Activated naive CD4-positive, alpha-beta T cell (primary cell): ENCODE results near the gene PAPPA.

ENCODE experiments used
- DNase-seq, 4 experiments: peaks; one replicate each; lab custom pipeline; 2025; lab: John Stamatoyannopoulos, UW

Gene PAPPA

DNA sequence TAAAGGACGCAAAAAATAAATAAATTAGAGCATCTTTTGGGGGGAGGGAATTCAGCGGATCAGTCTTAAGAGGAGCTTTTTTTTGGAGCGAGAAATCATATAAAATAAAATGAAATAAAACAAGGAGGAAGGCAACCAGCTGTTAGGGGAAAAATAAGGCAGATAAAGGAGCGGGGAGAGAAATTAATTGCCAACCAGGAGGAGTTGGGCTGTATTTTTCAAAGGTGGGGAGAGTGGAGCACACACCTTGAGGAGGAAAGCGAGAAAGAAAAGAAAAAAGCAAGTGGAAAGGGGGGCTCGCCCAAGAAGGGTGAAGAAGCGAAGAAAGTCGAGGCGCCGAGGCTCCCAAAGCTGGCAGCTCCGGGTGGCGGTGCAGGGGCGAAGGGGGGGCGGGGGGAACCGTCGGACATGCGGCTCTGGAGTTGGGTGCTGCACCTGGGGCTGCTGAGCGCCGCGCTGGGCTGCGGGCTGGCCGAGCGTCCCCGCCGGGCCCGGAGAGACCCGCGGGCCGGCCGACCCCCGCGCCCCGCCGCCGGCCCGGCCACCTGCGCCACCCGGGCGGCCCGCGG lies at the start of gene PAPPA:
PAPPA (plus strand) TSS at position 27 of the 569 bp plus-strand sequence; CDS start at position 409, 382 bp downstream.
- DNase-seq = no peak

GRCh38 chr9:116103976-116104820 lies 49.4 kb upstream of the PAPPA start:
- no peak for DNase-seq

DNA sequence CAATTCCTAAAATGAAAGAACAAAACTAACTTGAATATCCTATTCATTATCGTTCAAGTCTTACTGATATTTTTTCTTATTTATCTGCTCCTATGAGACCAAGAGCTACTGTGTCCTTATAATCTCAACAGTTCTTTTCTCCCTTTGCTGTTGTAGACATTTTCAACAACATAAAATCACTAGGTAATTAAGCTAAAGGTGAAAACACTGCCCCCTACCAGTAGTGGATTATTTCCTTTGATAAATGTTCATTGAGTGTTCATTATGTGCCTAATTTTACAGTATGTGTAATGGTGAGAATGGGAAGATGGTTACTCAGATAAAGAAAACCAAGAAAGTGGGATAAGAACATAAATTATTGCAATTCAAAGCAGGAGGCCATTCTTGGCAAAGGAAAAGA lies 41.4 kb upstream of the PAPPA start:
- no peak for DNase-seq

GRCh38 chr9:116115761-116116353 lies 37.7 kb upstream of the PAPPA start:
- DNase-seq = no peak

GRCh38 chr9:116116393-116116792 lies 37.2 kb upstream of the PAPPA start:
- DNase-seq = no peak

DNA sequence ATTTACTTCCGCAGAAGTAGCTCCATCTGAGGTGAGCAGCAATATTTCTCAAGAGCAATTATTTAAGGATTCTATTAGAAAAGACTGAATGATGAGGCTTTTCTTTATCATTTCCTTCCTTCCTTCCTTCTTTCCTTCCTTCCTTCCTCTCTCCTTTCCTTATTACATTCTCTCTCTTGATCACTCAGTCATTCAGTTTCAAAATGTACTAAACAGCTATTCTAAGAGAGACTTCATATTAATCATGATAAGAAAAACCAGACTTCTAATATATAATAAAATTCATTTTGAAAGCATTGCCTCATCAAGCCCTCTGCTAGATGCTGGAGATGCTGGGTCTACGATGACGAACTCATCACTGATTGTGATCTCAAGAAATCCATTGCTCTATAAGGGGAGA lies 30.4 kb upstream of the PAPPA start:
- no peak for DNase-seq

DNA sequence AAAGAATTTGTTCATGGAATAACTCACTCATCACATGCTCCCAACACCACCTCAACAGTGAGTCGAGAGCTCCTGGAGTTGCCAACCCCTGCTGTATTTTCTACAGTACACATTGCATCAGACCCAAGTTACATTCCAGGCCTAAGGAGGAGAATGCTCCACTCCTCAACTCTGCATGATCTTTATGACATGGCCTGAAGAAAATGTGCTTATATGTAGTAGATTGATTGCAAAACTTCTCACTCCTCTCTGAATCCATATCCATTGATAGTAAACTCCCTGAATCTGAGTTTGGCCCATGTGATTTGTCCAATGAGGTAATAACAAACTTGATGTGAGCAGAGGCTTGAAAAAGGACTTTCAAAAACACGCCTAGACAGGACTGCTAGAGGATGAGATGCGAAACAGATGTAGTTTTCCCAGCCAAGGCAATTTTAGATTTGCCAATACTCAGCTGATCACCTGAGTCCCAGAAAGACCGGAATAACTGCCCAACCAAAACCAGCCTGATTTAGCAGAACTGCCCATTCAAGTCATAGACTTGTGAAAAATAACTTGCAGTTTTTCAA lies 29.0 kb upstream of the PAPPA start:
- no peak for DNase-seq

- DNase-seq = no peak
Measured at GRCh38 chr9:116133163-116133562, 20.4 kb upstream of the PAPPA start.

GRCh38 chr9:116134975-116135374 lies 18.6 kb upstream of the PAPPA start:
- DNase-seq = no peak

- DNase-seq = no peak
Measured at GRCh38 chr9:116137010-116137409, 16.6 kb upstream of the PAPPA start.

GRCh38 chr9:116137581-116137980 lies 16.0 kb upstream of the PAPPA start:
- no peak for DNase-seq

DNA sequence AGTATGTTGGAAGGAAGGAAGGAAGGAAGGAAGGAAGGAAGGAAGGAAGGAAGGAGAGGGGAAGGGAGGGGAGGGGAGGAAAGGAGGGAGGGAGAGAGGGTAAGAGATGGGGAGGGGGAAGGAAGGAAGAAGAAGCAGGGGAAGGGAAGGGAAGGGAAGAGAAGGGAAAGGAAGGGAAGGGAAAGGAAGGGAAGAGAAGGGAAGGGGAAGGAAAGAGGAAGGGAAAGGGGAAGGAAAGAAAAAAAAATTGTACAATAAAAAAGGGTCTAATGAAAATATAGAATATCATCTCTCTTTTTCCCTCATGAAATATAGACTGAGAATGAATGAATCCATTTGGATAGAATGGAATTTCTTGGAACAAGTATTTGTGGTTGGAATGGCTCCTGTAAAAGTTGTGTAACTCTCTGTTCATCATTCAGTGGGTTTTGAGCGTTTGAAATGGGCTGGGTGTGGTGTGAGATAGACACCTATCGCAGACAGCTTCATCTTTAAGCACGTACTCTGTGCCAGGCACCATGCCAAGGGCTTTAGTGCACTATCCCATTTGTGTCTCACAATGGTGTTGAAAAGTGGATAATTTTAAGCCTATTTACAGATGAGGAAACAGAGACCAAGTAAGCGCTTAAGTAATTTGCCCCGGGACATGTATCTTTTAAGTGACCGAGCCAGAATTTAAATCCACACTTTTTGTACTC lies 11.6 kb upstream of the PAPPA start:
- DNase-seq = no peak

DNA sequence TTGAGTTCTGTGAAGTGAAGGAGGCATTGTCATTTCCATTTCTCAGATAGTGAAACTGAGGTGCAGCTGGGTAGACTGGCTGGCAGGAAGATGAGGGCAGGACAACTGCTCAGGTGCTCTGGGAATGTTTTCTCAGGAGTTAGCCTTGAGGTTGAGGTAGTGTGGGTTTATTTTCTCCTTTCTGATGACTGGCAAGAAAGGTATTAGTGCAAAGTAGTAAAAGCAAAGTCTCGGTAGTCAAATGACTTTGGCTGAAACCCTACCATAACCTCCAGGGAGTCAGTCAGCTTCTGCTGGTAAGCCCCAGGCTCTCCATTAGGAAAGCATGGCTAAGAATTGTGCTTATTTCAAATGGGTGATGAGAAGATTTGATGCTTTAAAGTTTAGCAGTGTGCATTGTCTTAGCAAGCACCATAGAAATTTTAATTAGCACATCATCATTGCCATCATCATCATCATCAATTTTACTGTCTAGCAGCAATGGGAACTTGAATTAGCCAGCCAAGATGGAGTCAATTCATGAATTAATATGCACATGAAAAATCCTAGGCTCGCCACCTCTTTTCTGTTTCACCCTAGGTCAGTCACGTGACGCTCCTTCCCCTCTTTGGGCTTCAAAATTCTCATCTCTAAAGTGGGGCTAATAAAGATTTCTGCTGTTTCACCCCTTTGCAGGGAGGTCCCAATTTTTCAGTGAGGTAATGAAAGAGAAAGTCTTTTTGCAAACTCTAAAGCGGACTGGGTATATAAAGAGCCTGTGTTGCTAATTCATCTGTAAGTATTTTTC lies 10.7 kb upstream of the PAPPA start:
- DNase-seq = no peak

GRCh38 chr9:116144038-116144437 lies 9.6 kb upstream of the PAPPA start:
- DNase-seq = no peak

DNA sequence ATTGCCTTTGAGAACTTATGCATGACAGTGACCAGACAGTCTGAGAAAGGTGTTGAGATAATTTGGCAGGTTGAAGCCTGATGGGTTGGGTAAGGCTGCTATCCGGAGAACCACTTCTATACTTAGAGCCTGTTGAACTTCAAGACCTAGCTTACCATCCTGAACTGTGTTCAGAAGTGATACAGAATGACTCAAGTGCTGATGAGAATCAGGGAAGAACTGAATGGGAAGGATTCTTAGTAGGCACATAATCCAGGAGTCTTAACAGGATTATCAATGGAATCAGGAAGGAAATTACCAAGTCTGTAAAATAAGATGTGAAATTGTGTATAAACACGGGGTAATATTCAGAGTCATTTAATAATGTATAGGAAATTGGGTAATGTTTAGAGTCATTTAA lies 9.0 kb upstream of the PAPPA start:
- no peak for DNase-seq

DNA sequence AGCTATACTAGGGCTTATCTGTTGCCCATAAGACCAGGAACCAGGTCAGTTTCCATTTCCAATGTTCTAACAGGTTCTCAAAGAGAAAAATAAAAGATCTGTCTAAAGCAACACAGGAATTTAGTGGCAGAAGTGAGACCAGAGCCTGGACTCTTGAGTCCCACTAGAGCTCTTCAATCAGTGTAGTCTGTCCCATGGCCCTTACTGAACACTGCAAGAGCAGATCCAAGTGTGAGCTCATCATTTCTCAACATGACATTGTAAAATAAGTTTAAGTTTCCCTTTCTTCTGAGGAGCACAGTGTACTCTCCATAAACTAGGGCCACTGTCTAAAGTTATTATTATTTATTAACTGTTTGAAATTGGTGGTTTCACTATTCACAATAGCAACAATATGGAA lies 8.6 kb upstream of the PAPPA start:
- no peak for DNase-seq

DNA sequence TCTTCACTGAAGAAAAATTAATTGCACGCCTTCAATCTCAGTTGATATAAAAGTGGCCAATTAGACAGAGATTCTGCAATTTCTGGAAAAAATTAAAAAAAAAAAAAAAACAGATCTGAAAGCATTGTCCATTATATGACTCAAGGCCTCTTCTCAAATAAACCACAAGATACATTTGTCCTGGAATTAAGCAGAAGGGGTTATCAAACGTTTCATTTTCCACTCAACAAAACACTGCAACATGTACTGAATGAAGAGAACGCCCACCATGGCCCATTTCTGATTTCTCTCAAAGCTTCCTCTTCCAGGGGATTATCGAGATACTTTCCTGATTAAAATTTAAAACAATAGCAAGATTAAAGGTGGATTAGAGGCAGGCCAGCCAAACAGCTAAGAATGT lies 5.8 kb upstream of the PAPPA start:
- no peak for DNase-seq

DNA sequence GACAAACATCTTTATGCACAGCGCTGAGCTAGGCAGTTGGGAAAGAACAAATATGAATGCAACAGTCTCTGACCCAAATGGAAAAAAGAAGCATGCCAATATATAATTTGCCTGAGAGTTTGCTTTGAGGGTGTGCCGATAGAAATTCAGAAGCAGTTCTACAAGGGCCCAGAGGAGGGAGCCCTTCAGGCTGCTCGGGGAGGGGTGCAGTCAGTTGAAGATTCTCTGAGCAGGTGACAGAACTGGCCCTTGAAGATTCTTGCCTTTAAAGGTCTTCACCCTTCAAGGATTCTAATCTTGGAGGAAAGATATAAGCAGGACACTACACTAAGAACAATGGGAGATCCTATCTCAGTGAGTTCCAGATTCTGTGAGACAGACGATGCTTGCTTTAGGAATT lies 3.7 kb upstream of the PAPPA start:
- DNase-seq = no peak

- DNase-seq = no peak
Measured at GRCh38 chr9:116151199-116151598, 2.4 kb upstream of the PAPPA start.

- no peak for DNase-seq
Measured at GRCh38 chr9:116151966-116152381, 1.6 kb upstream of the PAPPA start.

DNA sequence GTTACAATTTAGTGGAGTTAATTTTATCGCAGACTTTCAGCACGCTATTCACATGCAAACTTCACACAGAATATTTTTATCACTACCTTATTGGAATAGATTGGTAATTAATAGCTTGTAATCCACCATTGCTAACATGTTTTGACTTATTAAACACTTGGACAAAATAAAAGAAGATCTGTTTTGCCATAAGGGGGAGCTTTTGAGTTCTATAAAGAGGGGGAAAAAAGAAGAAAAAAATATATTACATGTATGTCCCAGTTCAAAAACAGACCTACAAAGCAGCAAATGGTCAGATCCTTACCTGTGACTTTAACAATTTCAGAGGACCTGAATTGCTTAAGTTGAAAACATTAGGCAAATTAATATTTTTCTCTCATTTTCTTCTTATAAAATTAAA lies 1.2 kb upstream of the PAPPA start:
- DNase-seq = no peak
